GM19468 (cell line): Measurements from ENCODE around the gene KRT17.
"Not testable (repeated sequence)": the region's sequence is repeated elsewhere in the genome, so short reads cannot be mapped to it uniquely, and the experiment has no call there.

Experiments
- ATAC-seq: cut with Tn5 transposase; IDR thresholded peaks from one replicate; pipeline ENCODE4 v1.9.1; 2021; ENCODE audit warnings: mild to moderate bottlenecking, moderate library complexity, moderate number of reproducible peaks; ENCODE audit not compliant: unreplicated experiment; ENCODE audit errors: extremely low read depth

KRT17 gene

DNA sequence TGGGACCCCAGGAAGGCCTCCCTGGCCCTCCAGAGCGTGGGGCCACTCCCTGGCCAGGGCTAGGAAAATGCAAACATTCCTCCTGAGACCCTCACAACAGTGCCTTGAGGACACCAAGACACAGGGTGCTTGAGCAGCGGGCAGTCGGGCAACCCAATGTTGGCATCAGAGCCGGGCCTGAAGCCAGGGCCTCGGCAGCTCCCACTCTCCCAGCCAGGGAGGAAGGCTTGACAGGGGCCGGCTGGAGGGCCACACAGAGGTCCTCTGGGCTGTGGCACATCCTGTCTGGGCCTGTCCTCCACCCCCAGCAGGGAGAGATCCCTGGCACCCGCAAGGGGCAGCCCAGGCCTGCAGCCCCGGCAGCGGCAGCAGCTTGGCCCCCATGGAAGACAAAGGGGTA is 12.3 kb upstream of the KRT17 start:
- ATAC-seq = no peak

DNA sequence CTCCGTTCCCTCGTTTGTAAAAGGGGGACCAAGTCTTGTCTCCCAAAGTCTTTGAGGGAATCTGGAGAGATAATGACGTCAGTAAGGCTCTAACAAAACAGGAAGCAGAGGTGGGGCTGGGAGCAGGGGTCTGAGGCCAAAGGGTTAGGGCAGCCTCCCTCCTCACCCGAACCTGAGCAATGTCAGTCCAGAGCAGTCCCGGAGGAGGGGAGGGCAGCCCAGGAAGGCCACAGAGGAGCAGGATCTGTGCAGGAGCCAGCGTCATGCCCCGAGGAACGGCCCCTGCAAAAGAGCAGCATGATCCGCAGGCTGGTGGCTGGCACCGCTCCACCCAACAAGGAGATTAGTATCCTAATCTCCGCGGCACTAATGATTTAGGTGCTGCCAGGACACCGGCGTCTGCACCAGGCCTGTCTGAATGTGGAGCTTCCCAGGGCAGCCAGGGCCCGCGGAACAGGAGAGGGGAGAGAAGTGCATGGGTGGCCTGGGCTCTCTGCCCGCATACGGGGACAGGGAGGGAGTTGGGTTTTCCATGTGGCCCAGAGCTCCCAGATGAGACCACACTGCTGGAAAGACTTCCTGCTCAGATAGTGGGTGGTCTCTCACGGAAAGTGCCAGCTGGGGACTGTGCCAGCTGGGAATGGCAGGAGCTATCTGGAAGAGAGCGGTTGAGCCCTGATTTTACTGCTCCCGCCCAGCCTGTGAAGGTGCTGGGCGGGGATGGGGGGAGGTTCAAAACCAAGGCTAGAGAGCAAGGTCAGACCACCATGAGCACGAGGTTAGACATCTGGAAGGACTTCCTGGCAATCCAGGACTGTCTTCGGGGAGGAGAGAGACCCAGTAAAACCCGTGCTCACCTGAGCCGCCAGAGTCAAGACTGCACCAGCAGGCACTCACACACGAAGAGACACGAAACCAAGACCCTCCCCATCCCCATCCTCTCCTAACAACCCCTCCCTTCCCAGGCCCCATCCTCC is 11.0 kb upstream of the KRT17 start:
- no peak for ATAC-seq

DNA sequence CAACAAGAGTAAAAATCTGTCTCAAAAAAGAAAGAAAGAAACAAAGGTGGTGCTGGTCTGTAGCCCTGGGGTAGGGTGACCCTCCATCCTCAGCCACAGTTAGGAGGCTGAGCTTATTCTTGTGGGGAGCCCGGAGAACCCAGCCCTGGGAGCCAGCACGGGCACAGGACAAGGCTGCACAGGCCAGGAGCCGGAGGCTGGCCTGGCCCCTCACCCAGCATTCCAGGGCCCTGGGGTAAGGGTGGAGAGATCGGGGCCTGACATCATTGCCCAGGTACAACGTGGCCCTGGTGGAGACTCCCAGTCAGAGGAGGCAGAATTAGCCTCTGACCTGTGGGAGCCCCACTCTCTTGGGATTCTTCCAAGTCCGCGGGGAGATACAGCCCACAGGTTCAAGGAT is 10.3 kb upstream of the KRT17 start:
- no peak for ATAC-seq

DNA sequence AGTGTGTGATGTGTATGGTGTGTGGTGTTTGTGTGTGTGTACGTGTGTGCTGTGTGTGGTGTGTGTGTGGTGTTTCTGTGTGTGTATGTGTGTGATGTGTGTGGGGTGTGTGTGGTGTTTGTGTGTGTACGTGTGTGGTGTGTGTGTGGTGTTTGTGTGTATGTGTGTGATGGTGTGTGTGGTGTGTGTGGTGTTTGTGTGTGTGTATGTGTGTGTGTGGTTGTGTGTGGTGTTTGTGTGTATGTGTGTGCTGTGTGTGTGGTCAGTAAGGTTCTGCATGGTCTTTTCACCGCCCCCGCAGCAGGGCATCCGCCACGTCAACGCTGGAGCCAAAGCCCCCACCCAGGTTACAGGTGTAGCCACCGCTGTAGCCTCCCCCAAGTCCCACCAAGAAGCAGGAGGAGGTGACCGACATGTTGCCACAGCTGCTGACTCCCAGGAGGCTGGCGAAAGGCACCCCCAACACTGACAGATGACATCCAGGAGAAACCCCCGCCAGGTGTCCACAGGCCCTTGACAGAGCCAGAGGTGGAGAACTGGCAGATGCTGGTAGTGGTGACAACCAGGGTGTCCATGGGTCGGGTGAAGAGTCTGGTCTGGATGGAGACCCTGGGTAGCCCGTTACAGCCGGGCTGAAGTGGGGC is 9.3 kb upstream of the KRT17 start:
- ATAC-seq = no peak

DNA sequence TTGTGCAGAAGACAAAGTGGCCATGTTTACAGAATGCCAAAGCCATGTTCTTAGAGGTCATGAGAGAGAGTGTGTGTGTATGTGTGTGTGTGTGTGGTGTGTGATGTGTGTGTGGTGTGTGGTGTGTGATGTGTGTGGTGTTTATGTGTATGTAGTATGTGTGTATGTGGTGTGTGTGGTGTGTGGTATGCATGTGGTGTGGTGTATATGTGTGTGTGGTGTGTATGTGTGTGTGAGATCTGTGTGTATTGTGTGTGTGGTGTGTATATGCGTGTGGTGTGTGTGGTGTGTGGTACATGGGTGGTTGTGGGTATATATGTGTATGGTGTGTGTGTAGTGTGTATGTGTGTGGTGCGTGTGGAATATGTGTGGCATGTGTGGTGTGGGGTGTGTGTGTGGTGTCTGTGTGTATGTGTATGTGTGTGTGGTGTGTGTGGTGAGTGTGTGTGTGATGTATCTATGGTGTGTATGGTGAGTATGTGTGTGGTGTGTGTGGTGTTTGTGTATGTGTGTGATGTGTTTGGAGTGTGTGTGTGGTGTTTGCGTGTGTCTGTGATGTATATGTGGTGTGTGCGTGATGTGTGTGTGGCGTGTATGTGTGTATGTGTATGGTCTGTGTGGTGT is 8.2 kb upstream of the KRT17 start:
- ATAC-seq = no peak

DNA sequence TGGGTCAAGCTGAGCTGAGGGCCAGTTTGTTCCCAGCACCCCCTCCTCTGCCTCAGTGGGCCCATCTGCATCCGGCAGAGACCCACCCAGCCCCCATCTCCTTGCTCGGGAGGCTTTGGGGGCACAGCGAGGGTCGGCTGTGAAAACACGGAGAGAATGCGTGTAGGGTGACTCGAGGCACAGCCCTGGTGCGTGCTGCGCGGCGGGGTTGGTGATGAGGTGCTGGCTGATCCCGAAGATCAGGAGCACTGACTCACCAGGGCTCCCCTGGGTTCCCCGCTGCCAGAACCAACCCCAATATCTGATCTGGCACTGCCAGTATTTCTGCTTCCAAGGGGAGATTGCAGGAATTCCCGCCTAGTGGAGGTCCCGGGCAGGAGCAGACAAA is 7.5 kb upstream of the KRT17 start:
- no peak for ATAC-seq

DNA sequence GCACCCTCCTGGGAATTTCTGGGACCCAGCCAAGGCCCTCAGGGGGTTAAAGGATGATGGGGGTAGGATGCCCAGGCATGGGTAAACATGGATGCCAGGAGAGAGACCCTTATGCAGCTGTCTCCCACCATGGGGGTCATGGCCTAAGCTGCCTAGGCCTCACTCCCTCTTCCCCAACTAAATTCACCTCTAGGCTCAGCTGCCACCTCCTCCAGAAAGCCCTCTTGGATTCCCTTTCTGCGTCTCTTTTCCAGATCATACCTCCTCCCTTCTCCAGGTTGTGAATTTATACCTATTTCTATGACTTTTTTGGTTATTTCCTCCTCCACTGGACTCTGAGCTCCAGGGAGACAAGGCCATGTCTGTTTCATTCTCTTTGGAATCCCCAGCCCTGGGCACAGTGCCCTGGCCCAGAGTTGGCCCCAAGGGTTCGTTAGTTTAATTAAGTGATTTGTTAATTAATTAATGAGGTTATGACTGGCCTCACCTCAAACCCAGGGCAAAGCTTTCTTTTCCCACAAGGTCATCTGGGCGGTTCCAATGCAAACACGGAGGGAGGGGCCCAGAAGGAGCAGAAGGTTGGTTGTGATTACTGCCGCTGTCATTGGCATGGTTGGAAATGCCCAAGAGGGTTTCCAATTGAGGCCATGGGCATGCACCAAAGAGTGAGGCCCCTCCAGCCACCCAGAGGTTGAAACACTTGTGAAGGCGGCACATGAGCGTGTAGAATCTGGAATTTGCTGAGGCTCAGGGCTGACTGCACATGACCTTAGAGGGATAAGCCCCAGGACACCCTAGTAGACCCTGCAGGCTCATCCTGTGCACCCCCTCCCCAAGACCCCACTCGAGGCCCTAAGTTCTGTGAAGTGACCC is 6.9 kb upstream of the KRT17 start:
- ATAC-seq = no peak

DNA sequence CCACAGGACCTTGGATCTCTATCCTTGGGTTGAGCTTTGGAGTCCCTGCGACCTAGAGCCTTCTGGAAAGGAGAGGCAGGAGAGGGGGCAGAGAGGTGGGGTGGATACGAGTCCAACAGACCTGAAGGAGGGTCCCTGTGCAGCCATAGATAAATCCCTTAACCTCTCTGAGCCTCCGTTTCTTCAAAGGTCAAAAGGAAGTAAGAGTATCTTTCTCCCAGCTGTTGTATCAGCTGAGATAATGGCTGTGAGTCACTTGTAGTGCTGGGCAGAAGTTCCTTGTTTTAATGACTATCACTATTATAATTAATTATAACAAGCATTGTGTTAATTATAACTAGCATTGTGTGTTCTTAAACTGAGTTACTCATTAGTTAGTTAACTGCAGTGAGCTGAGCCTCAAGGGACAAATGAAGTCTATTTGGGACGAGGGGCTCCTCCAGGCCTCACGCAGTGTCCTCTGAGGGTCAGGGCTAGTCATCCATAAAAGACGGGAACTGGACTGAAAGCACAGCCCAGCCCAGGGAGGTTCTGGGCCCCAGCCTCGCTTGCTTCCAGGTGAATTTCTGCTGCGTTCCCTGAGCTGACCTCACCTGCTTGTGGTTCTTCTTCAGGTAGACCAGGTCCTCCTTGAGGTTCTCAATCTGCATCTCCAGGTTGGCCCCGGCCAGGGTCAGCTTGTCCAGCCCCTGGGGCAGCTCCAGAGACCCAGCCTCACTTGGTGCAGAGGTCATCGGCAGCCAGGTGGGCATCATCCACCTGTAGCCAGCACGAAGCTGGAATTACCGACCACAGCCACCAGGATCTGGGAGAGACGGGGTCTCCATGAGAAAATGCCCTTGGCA is 5.7 kb upstream of the KRT17 start:
- ATAC-seq = no peak

DNA sequence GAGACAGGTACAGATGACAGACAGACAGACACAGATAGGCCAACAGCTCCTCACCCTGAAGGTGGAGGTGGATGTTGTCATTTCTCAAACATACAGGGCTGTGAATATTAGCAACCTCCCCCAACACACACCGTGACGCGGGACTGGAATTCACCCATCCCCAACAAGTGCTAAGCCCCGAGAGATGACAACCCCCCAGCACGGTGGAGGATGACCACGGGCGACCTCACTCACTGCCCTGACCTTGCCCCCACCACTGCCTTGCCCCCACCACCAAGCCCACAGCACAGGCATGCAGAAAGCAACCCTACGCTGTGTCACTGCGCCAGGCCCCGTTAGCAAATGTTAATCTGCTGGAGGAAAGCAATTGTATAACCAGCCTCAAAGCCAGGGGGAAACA is 4.9 kb upstream of the KRT17 start:
- no peak for ATAC-seq

DNA sequence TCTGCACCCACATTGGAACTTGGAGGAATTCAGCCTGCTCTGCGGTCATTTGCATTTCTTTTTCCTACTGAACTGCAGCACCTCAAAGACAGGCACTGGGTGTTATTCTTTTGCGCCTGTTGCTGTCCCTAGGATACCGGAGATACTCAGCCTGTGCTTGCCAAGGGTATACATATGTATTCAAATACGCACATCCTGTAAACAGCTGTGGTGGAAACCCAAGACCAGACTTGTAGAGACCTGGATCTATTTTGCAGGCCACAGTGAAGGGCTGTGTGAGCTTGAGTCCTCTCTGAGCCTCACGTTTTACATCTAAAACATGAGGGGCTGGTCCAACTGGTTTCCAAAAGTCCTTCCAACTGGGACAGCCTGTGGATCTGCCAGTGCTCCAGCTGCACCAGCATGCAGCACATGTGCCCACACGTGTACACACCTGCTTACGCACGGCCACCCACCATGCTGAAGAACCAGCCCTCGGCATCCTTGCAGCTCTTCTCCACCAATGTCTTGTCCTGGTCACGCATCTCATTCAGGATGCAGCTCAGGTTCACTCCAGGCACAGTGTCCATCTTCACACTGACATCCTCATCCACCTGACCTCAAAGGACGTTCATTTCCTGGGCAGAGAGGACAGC is 4.4 kb upstream of the KRT17 start:
- ATAC-seq = not testable (repeated sequence)

DNA sequence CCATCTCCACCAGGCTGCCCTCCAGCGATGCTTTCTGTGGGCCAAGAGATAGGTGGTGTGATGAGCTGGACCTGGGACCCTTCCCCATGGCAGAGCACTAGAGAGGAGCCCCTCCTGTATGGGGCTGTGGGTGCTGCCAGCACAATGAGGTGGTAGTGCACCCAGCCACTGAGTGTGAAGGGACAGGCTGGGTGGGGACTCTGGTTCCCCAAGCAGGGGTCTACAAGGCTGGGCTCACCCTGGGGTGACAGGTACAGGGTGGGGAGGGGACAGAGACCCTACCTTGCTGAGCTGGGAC is 3.6 kb upstream of the KRT17 start:
- not testable (repeated sequence) for ATAC-seq

DNA sequence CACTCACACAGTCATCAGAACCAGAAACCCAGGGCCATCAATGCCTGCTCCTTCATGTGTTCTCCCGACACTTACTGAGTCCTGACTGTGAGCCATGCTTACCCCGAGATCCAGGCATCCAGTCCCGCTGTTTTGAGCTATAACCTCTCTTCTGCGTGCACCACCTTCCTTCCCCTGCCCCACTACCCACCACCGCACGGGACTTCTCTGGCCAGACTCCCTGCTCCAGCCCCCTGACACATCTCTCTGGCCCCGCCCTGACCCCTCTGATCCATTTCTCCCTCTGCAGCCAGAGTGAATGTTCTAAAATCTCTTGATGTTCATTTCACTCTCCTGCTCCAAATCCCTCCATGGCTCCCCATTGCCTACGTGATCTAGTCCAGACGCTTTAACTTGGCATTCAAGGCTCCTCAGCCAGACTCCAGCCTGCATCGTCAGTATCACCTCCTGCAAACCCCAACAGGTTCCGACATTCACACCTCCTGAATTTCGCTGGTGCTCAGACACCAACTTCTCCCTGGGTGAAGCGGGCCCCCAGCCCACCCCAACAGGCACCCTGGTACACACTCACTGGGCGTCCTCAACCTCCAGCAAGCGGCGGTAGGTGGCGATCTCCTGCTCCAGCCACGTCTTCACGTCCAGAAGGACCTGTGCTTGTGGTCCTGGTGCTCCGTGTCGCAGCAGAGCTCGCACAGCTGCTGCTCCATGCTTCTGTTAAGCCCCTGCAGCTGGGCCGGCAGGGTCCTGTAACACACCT is 3.1 kb upstream of the KRT17 start:
- ATAC-seq = no peak

DNA sequence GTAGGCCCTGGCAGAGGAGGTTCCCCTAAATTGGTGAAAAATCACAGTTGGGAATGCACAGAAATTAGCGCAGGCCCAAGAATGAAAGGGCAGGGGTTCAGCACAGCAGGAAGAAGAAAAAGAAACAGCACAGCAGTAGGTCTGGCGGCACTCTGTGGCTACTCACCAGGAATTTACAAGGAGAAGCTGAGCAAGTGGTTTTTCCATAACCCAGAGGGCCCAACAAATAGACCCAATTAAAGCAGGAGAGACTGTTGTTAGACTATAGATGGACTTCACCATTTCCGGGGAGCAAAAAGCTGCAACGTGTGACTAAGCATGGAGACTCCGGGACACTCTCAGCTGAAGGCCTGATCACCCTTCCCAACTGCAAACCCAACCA is 2.5 kb upstream of the KRT17 start:
- ATAC-seq = not testable (repeated sequence)

DNA sequence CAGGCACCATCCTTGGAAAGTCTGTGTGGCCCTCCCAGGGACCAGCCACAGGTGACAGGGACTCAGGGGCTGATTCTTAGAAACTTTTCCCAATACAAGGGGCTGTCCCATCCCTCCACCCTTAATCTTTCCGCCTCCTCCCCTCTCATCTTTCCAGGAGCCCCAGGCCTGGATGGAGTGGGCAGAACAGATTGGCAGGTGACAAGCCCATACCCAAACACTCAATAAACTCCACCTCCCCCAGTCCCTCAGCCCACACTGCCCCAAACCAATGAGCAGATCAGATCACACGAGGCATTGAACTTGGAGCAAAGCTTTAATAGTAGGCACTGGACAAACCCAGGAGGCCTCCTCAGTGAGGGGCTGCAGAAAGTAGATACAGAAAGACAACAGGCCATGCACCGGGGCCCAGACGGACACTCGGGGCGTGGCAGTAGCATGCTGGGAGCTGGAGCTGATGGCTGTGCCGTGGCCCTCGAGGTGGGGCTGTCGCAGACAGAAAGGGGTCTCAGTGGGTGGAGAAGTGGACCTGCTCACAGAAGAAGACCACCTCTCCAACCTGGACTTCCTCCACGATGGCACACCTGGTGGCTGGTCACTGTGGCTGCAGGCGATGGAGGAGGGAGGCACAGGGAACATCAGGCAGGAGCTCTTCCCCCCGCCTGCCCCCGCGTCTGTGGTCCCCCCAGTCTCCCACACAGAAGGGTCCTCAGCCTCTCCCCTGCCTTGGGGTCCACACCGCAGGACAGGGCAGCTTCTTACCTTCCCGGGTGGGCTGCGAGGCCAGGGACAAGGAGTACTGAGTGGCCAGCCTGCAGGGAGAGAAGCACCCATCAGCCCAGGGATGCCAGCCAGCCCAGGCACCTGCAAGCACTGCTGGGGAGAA is 1.9 kb upstream of the KRT17 start:
- not testable (repeated sequence) for ATAC-seq

DNA sequence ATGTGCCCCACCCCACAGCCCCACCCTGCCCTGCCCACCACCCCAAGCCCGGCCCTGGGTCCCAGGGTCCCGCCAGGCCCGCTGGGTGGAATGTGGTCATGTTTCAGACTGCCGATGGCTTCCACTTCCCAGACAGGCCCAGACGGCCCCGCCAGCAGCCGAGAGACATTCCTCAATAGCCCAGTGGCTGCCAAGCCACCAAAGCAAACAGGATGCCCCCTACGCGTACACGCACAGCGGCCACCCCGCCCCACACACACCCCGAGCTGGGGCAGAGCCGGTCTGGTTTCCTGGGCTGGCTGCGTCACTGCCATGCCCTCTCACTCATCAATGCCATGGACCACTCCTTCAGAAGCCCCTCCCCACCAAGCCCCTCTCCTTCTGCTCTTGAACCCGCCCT is 1.2 kb upstream of the KRT17 start:
- no peak for ATAC-seq

DNA sequence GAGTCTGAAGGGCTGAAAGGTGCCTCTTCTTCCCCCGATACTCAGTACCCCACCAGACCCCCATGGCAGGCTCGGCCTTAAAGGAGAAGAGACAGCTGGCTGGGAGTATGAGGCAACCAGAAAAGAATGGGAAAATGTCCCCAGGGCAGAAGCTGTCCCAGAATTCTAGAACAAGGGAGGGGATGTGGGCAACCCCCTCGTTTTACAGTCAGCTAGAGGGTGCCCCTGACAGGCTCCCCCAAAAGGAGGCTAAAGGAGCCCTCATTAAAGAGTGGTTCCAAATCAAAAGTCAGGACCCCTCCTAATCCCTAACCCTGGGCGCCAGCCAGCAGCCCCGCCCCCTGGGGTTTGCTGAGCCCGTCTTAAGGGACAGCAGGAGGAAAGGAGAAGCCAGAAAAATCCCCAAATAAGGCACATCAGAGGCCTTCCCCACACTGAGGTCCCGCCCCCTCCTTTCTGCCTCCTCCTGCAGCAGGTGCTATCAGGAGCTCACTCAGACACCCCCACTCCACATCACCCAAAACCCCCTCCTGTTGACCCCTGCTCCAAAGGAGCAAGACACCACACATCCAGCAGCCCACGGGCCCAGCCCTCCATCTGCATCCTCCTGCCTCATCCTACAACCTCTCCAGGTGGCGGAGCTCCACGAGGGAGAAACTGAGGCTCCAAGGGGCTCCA is 1.1 kb downstream of the KRT17 start:
- ATAC-seq = not testable (repeated sequence)
